ENCODE results near the gene FEM1C. TPM values are rescaled to one million over a fixed set of nuclear protein-coding genes. Genes with fewer than 3 reads are reported as not detected.

FEM1C gene
- total and polyA plus RNA-seq, 2 experiments from 2014 or later: 12.0 to 16.5 TPM

- Histone ChIP-seq H3K9me2 (ENCODE audit: insufficient read depth) (no peaks in the 10 kb centered on the region), H3K27ac (no peak overlapping the region), H3K9me3 (ENCODE audit: low read depth) (no peaks in the 10 kb centered on the region), H3K79me2 (ENCODE audit: insufficient read depth) (peaks cover 31% of the 10 kb centered on the region), H2AFZ (no peak overlapping the region), H3F3A (ENCODE audit: insufficient read depth) (peaks cover 19% of the 10 kb centered on the region), H3K4me1 (ENCODE audit: insufficient read depth) (peaks cover 28% of the 10 kb centered on the region), H3K4me2 (ENCODE audit: unreplicated experiment) (no peak overlapping the region), H3K27me3 (replicated peaks; ENCODE audit: insufficient read depth) (no peaks in the 10 kb centered on the region), H3K9ac (no peak overlapping the region), H4K20me1 (ENCODE audit: insufficient read depth) (no peaks in the 10 kb centered on the region), H3K36me3 (ENCODE audit: low read depth) (peaks cover 9% of the 10 kb centered on the region), H3K4me3 (no peak overlapping the region)
- DNase-seq: peak; percentile 55
- 50% methylated on average over 2 of the region's 2 CpGs for WGBS, 2 experiments (ENCODE audit: low coverage in 1 of 2, low lambda C conversion rate in 2 of 2, missing lambda C conversion rate in 2 of 2)
- TF ChIP-seq EZH2phosphoT487 (IDR thresholded peaks at IDR 0.05; ENCODE audit: insufficient read depth, low read depth): no peak
- TF ChIP-seq EZH2 (IDR thresholded peaks at IDR 0.05; ENCODE audit: insufficient read depth, poor library complexity, severe bottlenecking): no peak
- in situ Hi-C loops (cut with MboI): loop anchor here (25.0 kb wide), 1 partner anchor 490 kb away; no protein-coding TSS in a partner anchor
Measured at GRCh38 chr5:115577329-115577728, 32.8 kb upstream of the FEM1C start.

- no peaks in the 10 kb centered on the region for H3K27me3 ChIP-seq (replicated peaks; ENCODE audit: insufficient read depth)
- no peak overlapping the region for H3K27ac ChIP-seq
Measured at GRCh38 chr5:115575167-115576070, 30.8 kb upstream of the FEM1C start.

GRCh38 chr5:115573133-115573532 is 28.6 kb upstream of the FEM1C start:
- peak; percentile 55 for DNase-seq
- no peaks in the 10 kb centered on the region for H3K9me3 ChIP-seq (ENCODE audit: low read depth)
- H4K20me1 ChIP-seq (ENCODE audit: insufficient read depth): no peaks in the 10 kb centered on the region
- H2AFZ ChIP-seq: no peak overlapping the region
- H3K9me2 ChIP-seq (ENCODE audit: insufficient read depth): no peaks in the 10 kb centered on the region
- H3K4me3 ChIP-seq: no peak overlapping the region
- H3K79me2 ChIP-seq (ENCODE audit: insufficient read depth): no peaks in the 10 kb centered on the region
- H3K27ac ChIP-seq: no peak overlapping the region
- peaks cover 28% of the 10 kb centered on the region for H3K4me1 ChIP-seq (ENCODE audit: insufficient read depth)
- no peak overlapping the region for H3K9ac ChIP-seq
- in situ Hi-C loops (cut with MboI): no loop called here
- H3F3A ChIP-seq (ENCODE audit: insufficient read depth): peaks cover 19% of the 10 kb centered on the region
- TF ChIP-seq EZH2phosphoT487 (IDR thresholded peaks at IDR 0.05; ENCODE audit: insufficient read depth, low read depth) (no peak), EZH2 (IDR thresholded peaks at IDR 0.05; ENCODE audit: insufficient read depth, poor library complexity, severe bottlenecking) (no peak)
- no peaks in the 10 kb centered on the region for H3K27me3 ChIP-seq (replicated peaks; ENCODE audit: insufficient read depth)
- H3K36me3 ChIP-seq (ENCODE audit: low read depth): no peaks in the 10 kb centered on the region; the same call in 1 of the 2 replicates
- no peak overlapping the region for H3K4me2 ChIP-seq (ENCODE audit: unreplicated experiment)
- WGBS, 2 experiments (ENCODE audit: low coverage in 1 of 2, low lambda C conversion rate in 2 of 2, missing lambda C conversion rate in 2 of 2): 31 to 39% methylated on average over 2 of the region's 2 CpGs

More at GRCh38 chr5:115575167-115576070, 30.8 kb upstream of the FEM1C start:
- H3K79me2 ChIP-seq (ENCODE audit: insufficient read depth): peaks cover 11% of the 10 kb centered on the region
- in situ Hi-C loops (cut with MboI): loop anchor here (25.0 kb wide), 1 partner anchor 488 kb away; no protein-coding TSS in a partner anchor
- peaks cover 28% of the 10 kb centered on the region for H3K4me1 ChIP-seq (ENCODE audit: insufficient read depth)
- peaks cover 6% of the 10 kb centered on the region for H3K36me3 ChIP-seq (ENCODE audit: low read depth)
- no peak for TF ChIP-seq EZH2 (IDR thresholded peaks at IDR 0.05; ENCODE audit: insufficient read depth, poor library complexity, severe bottlenecking)
- TF ChIP-seq EZH2phosphoT487 (IDR thresholded peaks at IDR 0.05; ENCODE audit: insufficient read depth, low read depth): no peak
- no peaks in the 10 kb centered on the region for H4K20me1 ChIP-seq (ENCODE audit: insufficient read depth)
- H2AFZ ChIP-seq: no peak overlapping the region
- H3K9me3 ChIP-seq (ENCODE audit: low read depth): no peaks in the 10 kb centered on the region
- H3K4me3 ChIP-seq: no peak overlapping the region
- peaks cover 19% of the 10 kb centered on the region for H3F3A ChIP-seq (ENCODE audit: insufficient read depth)
- H3K9ac ChIP-seq: no peak overlapping the region
- WGBS, 2 experiments (ENCODE audit: low coverage in 1 of 2, low lambda C conversion rate in 2 of 2, missing lambda C conversion rate in 2 of 2): 73 to 78% methylated on average over 5 of the region's 5 CpGs
- DNase-seq: peak; percentile 71
- no peak overlapping the region for H3K4me2 ChIP-seq (ENCODE audit: unreplicated experiment)
- no peaks in the 10 kb centered on the region for H3K9me2 ChIP-seq (ENCODE audit: insufficient read depth)

- Histone ChIP-seq H4K20me1 (ENCODE audit: insufficient read depth) (no peaks in the 10 kb centered on the region), H2AFZ (no peak overlapping the region), H3K27ac (no peak overlapping the region), H3K36me3 (ENCODE audit: low read depth) (no peaks in the 10 kb centered on the region), H3K9me2 (ENCODE audit: insufficient read depth) (no peaks in the 10 kb centered on the region), H3K9ac (no peak overlapping the region), H3K4me2 (ENCODE audit: unreplicated experiment) (no peak overlapping the region), H3K4me1 (ENCODE audit: insufficient read depth) (peaks cover 26% of the 10 kb centered on the region), H3K4me3 (no peak overlapping the region), H3F3A (ENCODE audit: insufficient read depth) (peaks cover 14% of the 10 kb centered on the region), H3K9me3 (ENCODE audit: low read depth) (no peaks in the 10 kb centered on the region), H3K79me2 (ENCODE audit: insufficient read depth) (no peaks in the 10 kb centered on the region), H3K27me3 (replicated peaks; ENCODE audit: insufficient read depth) (no peaks in the 10 kb centered on the region)
- TF ChIP-seq EZH2 (IDR thresholded peaks at IDR 0.05; ENCODE audit: insufficient read depth, poor library complexity, severe bottlenecking) (no peak), EZH2phosphoT487 (IDR thresholded peaks at IDR 0.05; ENCODE audit: insufficient read depth, low read depth) (no peak)
- in situ Hi-C loops (cut with MboI): no loop called here
- 83 to 84% methylated on average over 5 of the region's 5 CpGs for WGBS, 2 experiments (ENCODE audit: low coverage in 1 of 2, low lambda C conversion rate in 2 of 2, missing lambda C conversion rate in 2 of 2)
- DNase-seq: no peak
Measured at GRCh38 chr5:115571441-115571878, 26.9 kb upstream of the FEM1C start.

All from GM23248 (cell line).